Amygdala (tissue), 56 donors: Measurements from ENCODE around the gene LRRC27.

ENCODE experiments used
- DNase-seq, 56 donors: peaks; one replicate each; lab custom pipeline; 2025; lab: John Stamatoyannopoulos, UW

The LRRC27 gene

GRCh38 chr10:132353456-132354355 is 21.7 kb downstream of the LRRC27 start:
- no peak for DNase-seq

GRCh38 chr10:132354356-132355094 is 22.5 kb downstream of the LRRC27 start:
- DNase-seq: peak in 1 of 56 donors; percentile 27

- DNase-seq: no peak
Measured at GRCh38 chr10:132355297-132355696, 23.3 kb downstream of the LRRC27 start.

GRCh38 chr10:132355754-132356153 is 23.8 kb downstream of the LRRC27 start:
- no peak for DNase-seq

- DNase-seq: no peak
Measured at GRCh38 chr10:132356621-132357195, 24.7 kb downstream of the LRRC27 start.

- no peak for DNase-seq
Measured at GRCh38 chr10:132357286-132358058, 25.5 kb downstream of the LRRC27 start.

- DNase-seq: no peak
Measured at GRCh38 chr10:132359305-132360040, 27.5 kb downstream of the LRRC27 start.

- DNase-seq: no peak
Measured at GRCh38 chr10:132360766-132361447, 28.9 kb downstream of the LRRC27 start.

- DNase-seq: no peak
Measured at GRCh38 chr10:132361581-132362101, 29.6 kb downstream of the LRRC27 start.

- DNase-seq: no peak
Measured at GRCh38 chr10:132362151-132362611, 30.2 kb downstream of the LRRC27 start.

GRCh38 chr10:132363376-132363775 is 31.4 kb downstream of the LRRC27 start:
- no peak for DNase-seq

- DNase-seq: peak in 33 of 56 donors; percentile 6 to 97 (median 37)
Measured at GRCh38 chr10:132363921-132364593, 32.1 kb downstream of the LRRC27 start.

GRCh38 chr10:132364594-132364970 is 32.6 kb downstream of the LRRC27 start:
- peak in 8 of 56 donors; percentile 19 to 97 (median 48) for DNase-seq

- DNase-seq: no peak
Measured at GRCh38 chr10:132365102-132365501, 33.1 kb downstream of the LRRC27 start.

- no peak for DNase-seq
Measured at GRCh38 chr10:132366006-132366405, 34.0 kb downstream of the LRRC27 start.

- DNase-seq: no peak
Measured at GRCh38 chr10:132366499-132366898, 34.5 kb downstream of the LRRC27 start.

GRCh38 chr10:132368391-132368790 is 36.4 kb downstream of the LRRC27 start:
- no peak for DNase-seq
